Endothelial cell (in vitro differentiated cells): Measurements from ENCODE around the gene FDCSP. TPM values are rescaled to one million over a fixed set of nuclear protein-coding genes. Genes with fewer than 3 reads are reported as not detected.

ENCODE experiments used
- DNase-seq: peaks from one replicate; pipeline ENCODE4 v3.0.0; 2021; ENCODE audit warnings: low spot score
- H3K27ac Mint-ChIP-seq: one replicate; pipeline ENCODE4 v1.8.0; 2021; ENCODE audit warnings: mixed read lengths, inconsistent platforms; ENCODE audit not compliant: unreplicated experiment
- H3K27me3 Mint-ChIP-seq: one replicate; pipeline ENCODE4 v1.8.0; 2021; ENCODE audit warnings: mild to moderate bottlenecking, moderate library complexity, mixed read lengths, inconsistent platforms; ENCODE audit not compliant: unreplicated experiment
- H3K36me3 Mint-ChIP-seq: one replicate; pipeline ENCODE4 v1.8.0; 2021; ENCODE audit warnings: mild to moderate bottlenecking, low read depth, mixed read lengths, inconsistent platforms; ENCODE audit not compliant: unreplicated experiment
- H3K4me1 Mint-ChIP-seq: one replicate; pipeline ENCODE4 v1.8.0; 2021; ENCODE audit warnings: mild to moderate bottlenecking, mixed read lengths, inconsistent platforms; ENCODE audit not compliant: unreplicated experiment
- H3K4me3 Mint-ChIP-seq: one replicate; pipeline ENCODE4 v1.8.0; 2021; ENCODE audit warnings: mild to moderate bottlenecking, mixed read lengths, inconsistent platforms; ENCODE audit not compliant: unreplicated experiment
- H3K9me3 Mint-ChIP-seq: one replicate; pipeline ENCODE4 v1.8.0; 2021; ENCODE audit warnings: mixed read lengths, inconsistent platforms; ENCODE audit not compliant: unreplicated experiment
- CTCF ChIP-seq: fragments of 200-600 bp; sonication (generic); IDR thresholded peaks from one replicate; pipeline ENCODE4 v1.5.0; 2021; ENCODE audit warnings: antibody characterized with exemption; ENCODE audit not compliant: unreplicated experiment
- total RNA-seq: library from RNA; stranded (reverse); fragmentation: NEBNext Ultra II Directional; extraction: Animal tissue kit (Norgen Biotek cat#: 25700); gene quantifications from one replicate; pipeline ENCODE4 v1.2.1, GENCODE V29; 2021; ENCODE audit not compliant: unreplicated experiment

Gene FDCSP
- total RNA-seq, 1 donor from 2014 or later, result not detected

- no peak for DNase-seq
- Mint-ChIP-seq H3K27ac (no peak overlapping the region), H3K36me3 (no peaks in the 10 kb centered on the region), H3K9me3 (no peaks in the 10 kb centered on the region), H3K4me1 (no peaks in the 10 kb centered on the region), H3K27me3 (no peaks in the 10 kb centered on the region), H3K4me3 (no peak overlapping the region)
- no peak for TF ChIP-seq CTCF
These were observed 43.3 kb upstream of the FDCSP start for GRCh38 chr4:70182517-70183167.

- DNase-seq, result peak; percentile 42
- no peaks in the 10 kb centered on the region for H3K27me3 Mint-ChIP-seq
- TF ChIP-seq CTCF, result peak; percentile 83
- no peaks in the 10 kb centered on the region for H3K9me3 Mint-ChIP-seq
- H3K4me1 Mint-ChIP-seq, result no peaks in the 10 kb centered on the region
- no peak overlapping the region for H3K27ac Mint-ChIP-seq
- H3K36me3 Mint-ChIP-seq, result no peaks in the 10 kb centered on the region
- no peak overlapping the region for H3K4me3 Mint-ChIP-seq
These were observed 42.6 kb upstream of the FDCSP start for GRCh38 chr4:70183168-70183939.

DNA sequence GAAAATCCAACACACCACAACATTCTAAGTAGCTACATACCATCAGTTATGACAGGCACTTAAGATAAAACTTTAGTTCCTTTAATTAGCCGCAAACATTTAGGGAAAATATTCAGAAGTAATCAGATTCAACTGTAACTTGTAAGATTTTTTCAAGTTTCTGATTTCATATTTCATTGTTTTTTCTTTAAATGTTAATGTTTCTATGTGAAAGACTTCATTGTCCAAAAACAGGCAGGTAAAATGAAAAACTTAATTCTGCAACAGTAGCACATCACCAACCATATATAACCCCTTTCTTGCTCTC lies 42.0 kb upstream of the FDCSP start:
- Mint-ChIP-seq H3K27ac (no peak overlapping the region), H3K9me3 (no peaks in the 10 kb centered on the region), H3K27me3 (no peaks in the 10 kb centered on the region), H3K36me3 (no peaks in the 10 kb centered on the region), H3K4me3 (no peak overlapping the region), H3K4me1 (no peaks in the 10 kb centered on the region)
- peak; percentile 61 for TF ChIP-seq CTCF
- DNase-seq, result no peak

DNA sequence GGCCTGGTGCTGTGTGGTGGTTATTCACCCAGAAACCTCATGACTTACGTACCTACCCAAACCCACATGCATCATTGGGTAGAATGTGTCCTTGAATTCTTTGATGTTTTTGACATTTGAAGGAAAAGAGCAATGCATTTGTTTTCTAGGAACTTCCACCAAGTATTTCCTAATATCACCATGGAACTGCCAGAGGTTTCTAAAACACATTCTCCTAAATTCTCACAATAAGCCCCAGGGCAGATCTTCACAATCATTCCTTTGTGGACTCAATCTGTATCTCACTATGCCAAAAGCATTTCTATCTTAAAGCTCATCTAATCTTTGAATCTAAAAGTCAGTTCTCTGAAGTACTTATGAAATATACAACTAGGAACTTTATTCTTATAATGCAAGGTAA lies 38.7 kb upstream of the FDCSP start:
- no peak for TF ChIP-seq CTCF
- H3K4me3 Mint-ChIP-seq, result no peak overlapping the region
- no peak overlapping the region for H3K27ac Mint-ChIP-seq
- H3K36me3 Mint-ChIP-seq, result no peaks in the 10 kb centered on the region
- no peak for DNase-seq
- H3K9me3 Mint-ChIP-seq, result no peaks in the 10 kb centered on the region
- H3K4me1 Mint-ChIP-seq, result no peaks in the 10 kb centered on the region
- H3K27me3 Mint-ChIP-seq, result no peaks in the 10 kb centered on the region

- Mint-ChIP-seq H3K36me3 (no peaks in the 10 kb centered on the region), H3K27ac (no peak overlapping the region), H3K4me1 (no peaks in the 10 kb centered on the region), H3K27me3 (no peaks in the 10 kb centered on the region), H3K9me3 (no peaks in the 10 kb centered on the region), H3K4me3 (no peak overlapping the region)
- no peak for TF ChIP-seq CTCF
- DNase-seq, result no peak
These were observed 35.3 kb upstream of the FDCSP start for GRCh38 chr4:70190579-70190978.
